Middle frontal gyrus (tissue), 1 donor: ENCODE results near the gene PTH2R.
"Not testable (repeated sequence)": the region's sequence is repeated elsewhere in the genome, so short reads cannot be mapped to it uniquely, and the experiment has no call there.

ENCODE experiments used
- DNase-seq: peaks from one replicate; pipeline ENCODE4 v3.0.0-alpha.2; 2015; ENCODE audit warnings: low spot score; ENCODE audit errors: extremely low spot score

The PTH2R gene

GRCh38 chr2:208392300-208392699 lies 14.3 kb upstream of the PTH2R start:
- no peak for DNase-seq

GRCh38 chr2:208396796-208397195 lies 9.8 kb upstream of the PTH2R start:
- DNase-seq, result not testable (repeated sequence)

GRCh38 chr2:208399201-208399600 lies 7.4 kb upstream of the PTH2R start:
- no peak for DNase-seq

DNA sequence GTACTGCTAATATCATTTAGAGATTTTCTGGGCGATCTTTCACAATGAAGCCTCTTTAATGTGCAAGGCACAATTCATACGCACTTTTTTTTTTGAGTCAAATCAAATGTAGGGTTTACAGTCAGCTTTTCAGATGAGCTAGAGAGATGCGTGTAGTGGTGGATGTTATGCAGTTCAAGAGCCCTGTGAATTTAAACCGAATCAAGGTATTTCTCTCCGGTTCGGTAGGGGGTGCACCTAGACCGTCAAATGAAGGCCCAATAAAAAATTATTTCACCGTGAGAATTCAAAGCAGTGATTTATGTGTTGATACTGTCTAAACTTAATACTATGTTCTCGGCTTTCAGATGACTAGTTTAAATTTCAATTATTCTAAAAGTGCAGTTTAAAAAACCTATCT lies 1.1 kb downstream of the PTH2R start:
- no peak for DNase-seq

DNA sequence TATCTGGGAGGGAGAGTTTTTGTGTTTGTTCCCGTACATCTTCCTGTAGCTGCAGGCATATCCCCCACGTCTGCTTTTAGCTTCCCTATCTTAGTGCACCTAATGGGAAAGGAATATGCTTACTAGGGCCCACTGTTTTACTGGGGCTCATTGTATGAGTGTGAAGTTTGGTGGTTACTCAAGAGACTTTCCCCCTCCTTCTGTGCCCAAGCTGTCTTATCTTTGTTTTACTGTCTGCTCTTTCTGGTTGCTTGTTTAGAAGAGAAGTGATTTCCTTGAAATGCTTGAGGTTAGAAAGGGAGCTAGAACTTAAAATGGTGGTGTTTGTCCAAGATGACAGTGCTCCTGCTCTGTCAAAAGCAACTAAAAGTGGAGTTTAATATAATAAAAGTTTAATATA lies 7.3 kb downstream of the PTH2R start:
- no peak for DNase-seq

DNA sequence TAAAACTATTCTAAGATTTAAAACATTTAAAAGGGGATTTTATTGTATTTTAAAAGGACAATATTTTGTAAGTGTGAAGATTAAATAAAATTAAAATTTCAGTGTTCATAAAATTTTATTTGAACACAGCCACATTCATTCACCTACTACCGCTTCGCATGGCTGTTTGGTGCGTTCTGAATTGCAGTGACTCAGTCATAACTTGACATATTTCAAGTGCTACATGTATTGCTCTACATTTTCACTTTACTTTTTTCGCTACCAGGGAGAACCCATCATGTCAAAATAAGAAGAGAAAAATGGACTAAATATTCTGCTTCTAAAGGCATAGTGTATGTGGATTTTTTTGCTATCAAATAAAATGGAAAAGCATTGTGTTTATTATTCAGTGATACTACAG lies 8.7 kb downstream of the PTH2R start:
- no peak for DNase-seq

DNA sequence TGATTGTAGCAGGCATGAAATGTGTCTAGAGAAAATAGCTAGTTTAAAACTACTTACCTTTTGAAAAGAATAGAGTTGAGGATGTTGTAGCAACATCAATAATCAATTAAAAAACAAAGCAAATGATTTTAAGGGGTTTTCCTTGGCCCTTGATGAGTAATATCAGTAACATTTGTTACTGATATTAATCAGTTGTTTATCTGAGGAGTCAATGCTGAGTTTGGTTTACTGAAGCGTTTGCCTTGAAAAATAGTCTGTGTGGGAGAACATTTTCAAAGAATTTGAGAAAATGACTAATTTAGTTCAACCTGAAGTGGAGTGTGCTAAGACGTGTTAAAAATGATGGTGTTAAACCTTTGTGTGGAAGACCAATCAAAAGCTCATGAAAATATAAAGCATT lies 9.3 kb downstream of the PTH2R start:
- DNase-seq, result no peak

GRCh38 chr2:208426412-208427045 lies 19.9 kb downstream of the PTH2R start:
- DNase-seq, result no peak

GRCh38 chr2:208437755-208438154 lies 31.2 kb downstream of the PTH2R start:
- no peak for DNase-seq

DNA sequence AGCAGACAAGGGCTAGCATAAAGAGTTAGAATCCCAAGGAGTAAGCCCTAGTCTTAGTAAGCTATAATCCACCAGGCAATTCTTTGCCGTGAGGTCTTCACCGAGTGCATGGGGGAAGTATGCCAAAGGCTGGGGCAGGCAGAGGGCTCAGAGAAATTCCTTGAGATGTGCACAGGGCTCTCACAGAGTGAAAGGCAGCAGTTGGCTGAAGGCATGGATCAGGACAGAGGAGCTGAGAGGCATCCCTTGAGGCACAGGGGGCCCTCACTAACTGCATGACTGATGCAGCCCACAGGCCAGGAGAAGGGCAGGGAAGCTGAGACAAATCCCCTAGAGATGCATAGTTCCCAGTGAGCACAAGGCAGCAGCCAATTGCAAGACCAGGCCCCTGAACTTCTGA lies 34.1 kb downstream of the PTH2R start:
- DNase-seq, result no peak

DNA sequence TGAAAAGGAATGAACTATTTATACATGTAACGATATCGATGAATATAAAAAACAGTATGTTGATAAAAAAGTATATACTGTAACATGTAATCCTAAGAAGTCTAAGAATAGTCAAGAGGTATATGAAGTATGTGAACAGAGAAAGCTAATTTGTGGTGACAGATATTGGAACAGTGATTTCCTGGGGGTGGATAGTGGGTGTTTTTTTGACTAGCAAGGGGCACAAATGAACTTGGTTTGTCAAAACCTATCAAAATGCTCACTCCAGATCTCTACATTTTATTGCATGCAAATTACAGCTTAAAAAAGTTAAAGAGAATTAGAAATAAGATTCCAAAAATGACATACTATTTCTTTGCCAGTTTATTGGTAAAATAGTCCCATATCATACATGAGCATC lies 35.4 kb downstream of the PTH2R start:
- no peak for DNase-seq

DNA sequence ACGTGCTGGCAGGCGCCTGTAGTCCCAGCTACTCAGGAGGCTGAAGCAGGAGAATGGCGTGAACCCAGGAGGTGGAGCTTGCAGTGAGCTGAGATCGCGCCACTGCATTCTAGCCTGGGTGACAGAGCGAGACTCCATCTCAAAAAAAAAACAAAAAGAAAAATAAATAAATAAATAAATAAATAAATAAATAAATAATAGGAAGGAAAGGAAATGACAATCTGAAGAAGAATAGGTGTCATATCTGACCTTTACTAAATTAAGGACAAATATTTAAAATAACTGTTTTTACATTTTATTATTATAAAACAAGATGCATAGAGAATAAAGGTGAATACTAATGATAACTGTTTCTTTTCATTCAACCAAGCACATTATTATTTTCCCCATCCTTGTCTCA lies 40.9 kb downstream of the PTH2R start:
- not testable (repeated sequence) for DNase-seq

DNA sequence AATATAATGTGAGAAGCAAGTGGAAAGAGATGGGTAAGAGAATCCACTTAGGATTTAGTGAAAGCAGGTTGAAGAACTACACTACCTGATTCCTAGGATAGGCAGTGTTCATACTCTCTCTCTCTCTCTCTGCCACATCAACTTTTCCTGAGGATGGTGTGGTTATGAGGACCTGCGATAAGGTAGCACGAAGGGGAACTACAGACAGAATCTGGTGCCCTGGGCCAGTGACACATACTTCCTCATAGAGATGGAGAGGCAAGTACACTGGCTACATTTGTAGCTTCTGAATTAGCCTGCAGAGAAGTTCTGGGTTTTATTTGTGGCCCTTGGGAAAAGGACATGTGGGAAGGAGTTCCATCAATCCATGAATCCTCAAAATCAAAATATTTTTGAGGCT lies 44.5 kb downstream of the PTH2R start:
- no peak for DNase-seq

DNA sequence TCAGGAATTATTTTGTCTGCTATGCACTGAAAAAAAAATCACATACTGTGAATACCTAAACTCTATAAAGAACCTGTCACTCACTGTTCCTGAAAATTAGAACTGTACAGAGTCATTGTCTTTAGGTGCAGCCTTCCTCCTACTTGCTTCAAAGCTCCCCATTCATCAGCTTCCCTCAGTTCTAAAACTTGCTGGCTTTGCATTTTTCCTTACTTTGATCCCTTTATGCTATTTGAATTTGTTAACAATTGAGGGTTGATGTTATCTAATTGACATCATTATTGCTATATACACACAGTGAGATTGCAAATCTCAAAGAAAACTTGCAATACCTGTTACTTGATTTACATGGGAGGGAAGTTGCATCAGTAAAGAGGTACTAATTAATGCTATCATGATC lies 48.3 kb downstream of the PTH2R start:
- no peak for DNase-seq

DNA sequence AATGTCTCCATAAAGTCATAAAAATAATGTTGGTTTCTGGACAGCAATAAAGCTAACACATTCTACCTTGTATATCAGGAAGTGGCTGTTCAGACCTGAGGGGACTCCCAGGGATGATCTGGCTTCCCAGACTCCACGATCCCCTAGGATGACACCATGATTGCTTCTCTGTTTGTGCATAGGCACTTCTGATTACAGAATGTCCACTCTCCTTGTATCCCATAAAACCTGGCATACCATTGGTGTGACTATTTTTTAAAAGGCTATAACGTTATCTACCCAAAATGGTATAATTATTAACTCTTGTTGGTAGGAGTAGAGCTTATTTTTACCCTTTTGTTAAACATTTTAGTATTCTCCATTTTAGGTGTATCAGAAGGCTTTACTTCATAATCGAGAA lies 57.1 kb downstream of the PTH2R start:
- DNase-seq, result no peak

DNA sequence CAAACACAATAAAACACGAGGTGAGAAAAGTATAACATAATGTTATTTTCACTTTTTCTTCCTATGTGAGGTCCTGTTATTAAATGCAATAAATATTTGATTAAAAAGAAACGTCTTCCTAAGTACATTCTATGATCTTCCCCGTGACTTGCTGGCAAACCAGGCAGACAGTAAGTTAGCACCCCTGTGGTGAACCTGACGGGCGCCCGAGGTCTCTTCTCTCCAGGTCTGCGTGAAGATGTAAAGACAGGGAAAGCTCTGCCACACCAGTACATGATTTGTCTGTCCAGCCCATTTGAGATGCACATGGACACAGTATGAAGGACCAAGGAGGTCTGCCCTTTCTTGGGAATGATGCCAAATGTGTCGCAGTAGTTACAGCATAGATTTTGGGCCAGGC lies 57.6 kb downstream of the PTH2R start:
- DNase-seq, result no peak

- no peak for DNase-seq
These were observed 59.7 kb downstream of the PTH2R start for GRCh38 chr2:208466151-208466919.

DNA sequence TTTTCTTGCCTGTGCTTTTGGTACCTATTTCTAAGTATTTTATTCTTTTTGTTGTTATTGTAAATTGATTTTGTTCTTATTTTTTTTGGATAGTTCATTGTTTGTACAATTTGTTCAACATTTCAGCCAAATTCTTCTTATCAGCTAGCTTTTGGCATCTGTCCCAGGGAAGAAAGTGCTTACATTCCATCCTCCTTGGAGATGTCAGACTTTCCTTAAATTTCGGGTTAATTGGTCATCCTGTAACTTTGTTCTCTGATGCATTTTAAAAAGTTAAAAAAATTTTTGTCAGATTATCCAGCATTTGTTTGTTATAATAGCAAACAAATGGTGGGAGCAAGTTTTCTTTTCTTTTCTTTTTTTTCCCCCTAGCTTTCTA lies 60.3 kb downstream of the PTH2R start:
- DNase-seq, result no peak

DNA sequence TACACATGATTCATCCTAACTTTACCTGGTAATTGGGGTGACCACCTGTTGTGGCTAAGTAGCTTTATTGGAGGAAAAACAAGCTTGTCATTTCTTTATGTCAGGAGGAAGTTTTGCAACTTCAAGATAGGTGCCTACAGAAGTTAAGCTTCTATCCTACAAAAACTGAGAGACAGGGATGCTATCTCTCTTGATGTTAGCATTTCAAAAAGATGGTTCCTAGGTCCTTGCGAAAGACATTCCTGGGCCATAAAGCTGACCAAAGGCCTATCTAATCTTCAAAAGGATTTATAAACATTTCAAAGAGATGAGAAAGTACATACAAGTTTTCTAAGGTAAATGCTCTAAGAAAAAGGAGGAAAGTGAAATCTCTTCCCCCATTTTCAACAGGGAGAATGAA lies 61.0 kb downstream of the PTH2R start:
- DNase-seq, result no peak

DNA sequence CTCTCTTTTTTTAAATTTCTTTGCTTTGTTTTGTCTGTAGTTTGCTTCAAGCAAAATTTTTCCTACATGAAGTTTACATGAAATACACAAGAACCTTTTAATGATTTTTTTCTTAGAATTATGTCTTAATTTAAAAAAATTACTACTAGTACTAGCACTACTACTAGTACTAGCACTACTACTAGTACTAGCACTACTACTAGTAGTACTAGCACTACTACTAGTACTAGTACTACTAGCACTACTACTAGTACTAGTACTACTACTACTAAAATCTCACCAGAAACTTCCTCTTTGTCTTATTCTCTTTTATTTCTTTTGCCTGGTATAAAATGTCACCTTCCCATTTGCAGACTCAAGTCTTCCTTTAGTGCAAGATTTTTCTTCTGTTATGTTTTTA lies 71.1 kb downstream of the PTH2R start:
- DNase-seq, result no peak

DNA sequence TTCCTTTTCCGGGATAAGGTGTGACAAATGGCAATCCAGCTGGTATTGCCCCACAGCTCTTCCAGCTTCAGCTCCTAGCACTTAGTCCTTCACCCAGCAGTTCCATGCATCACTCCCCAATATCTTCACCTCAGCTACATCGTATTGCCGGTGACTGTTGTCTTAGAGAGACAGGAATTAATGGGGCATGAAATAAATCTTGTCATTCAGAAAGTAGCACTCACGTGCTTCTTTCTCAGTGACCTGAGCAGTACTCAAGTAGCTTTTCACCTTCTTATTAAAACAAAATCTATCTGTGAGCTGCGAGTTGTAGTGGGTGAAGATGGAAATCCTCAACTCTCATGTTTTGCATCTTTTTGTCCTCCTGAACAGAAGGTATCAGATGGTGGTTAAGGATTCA lies 72.8 kb downstream of the PTH2R start:
- DNase-seq, result no peak

DNA sequence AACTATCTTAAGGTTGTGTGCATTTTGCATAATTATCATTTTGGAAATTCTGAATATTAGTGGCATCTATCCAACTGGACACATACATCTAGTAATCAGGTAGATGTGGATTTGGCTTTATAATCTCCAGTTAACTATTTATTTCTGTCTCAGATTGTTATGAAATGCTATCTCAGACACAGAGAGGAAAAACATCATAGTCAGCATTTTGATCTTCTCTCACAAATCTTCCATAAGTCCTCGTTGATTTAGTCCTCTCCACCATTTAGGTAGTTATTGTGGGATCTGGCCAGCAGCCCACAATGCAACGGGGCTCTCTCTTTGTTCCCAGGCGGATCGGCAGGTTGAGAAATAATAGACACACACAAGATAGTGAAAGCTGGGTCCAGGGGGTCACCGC lies 75.4 kb downstream of the PTH2R start:
- not testable (repeated sequence) for DNase-seq

DNA sequence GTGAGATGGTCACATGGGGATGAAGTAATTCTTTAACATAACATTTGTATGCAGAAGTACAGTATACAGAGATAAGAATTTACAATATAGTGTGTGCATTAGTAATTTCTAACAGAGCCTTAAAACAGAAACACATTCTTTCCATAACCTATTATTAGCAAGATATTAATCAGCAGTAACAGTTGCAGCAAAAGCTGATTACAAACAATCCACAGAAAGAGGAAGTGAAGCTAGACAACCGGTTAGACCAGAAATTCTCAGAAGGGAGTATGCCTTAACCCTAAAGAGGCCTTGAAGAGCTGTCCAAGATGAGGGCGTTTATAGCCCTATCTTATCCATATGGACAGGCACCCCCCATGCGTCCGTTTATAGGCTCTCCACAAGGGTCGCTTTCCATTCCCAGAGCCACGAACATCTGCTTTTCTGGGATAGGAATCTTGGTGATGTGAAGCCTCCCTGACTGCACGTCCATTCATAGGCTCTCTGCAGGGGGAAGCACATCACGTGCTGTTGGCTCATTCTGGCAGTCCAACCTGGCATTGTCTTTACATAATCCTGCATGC lies 75.9 kb downstream of the PTH2R start:
- DNase-seq, result not testable (repeated sequence)
